Measurements from ENCODE around the gene PACRG.

The PACRG gene

GRCh38 chr6:163085426-163085825 lies 357.7 kb downstream of the PACRG start:
- Histone ChIP-seq H3K27me3 (ENCODE audit: control insufficient read depth, insufficient read depth, low read length) (no peaks in the 10 kb centered on the region), H3K4me1 (ENCODE audit: control insufficient read depth, insufficient read depth, low read length) (no peaks in the 10 kb centered on the region)

GRCh38 chr6:163085861-163086623 lies 358.3 kb downstream of the PACRG start:
- Histone ChIP-seq H3K36me3 (ENCODE audit: control insufficient read depth, insufficient read depth, low read length) (no peaks in the 10 kb centered on the region), H3K27me3 (ENCODE audit: control insufficient read depth, insufficient read depth, low read length) (no peaks in the 10 kb centered on the region), H3K9me3 (ENCODE audit: control insufficient read depth, low read length) (no peaks in the 10 kb centered on the region), H3K4me1 (ENCODE audit: control insufficient read depth, insufficient read depth, low read length) (no peaks in the 10 kb centered on the region), H3K4me3 (ENCODE audit: low read length) (no peak overlapping the region), H3K9ac (ENCODE audit: low read length) (no peak overlapping the region)

More at GRCh38 chr6:163085426-163085825, 357.7 kb downstream of the PACRG start:
- Histone ChIP-seq H3K4me3 (ENCODE audit: low read length) (no peak overlapping the region), H3K9ac (ENCODE audit: low read length) (no peak overlapping the region), H3K9me3 (ENCODE audit: control insufficient read depth, low read length) (no peaks in the 10 kb centered on the region), H3K36me3 (ENCODE audit: control insufficient read depth, insufficient read depth, low read length) (no peaks in the 10 kb centered on the region)

GRCh38 chr6:163086624-163086920 lies 358.8 kb downstream of the PACRG start:
- H3K4me3 ChIP-seq (ENCODE audit: low read length): no peak overlapping the region
- no peaks in the 10 kb centered on the region for H3K9me3 ChIP-seq (ENCODE audit: control insufficient read depth, low read length)
- H3K36me3 ChIP-seq (ENCODE audit: control insufficient read depth, insufficient read depth, low read length): no peaks in the 10 kb centered on the region
- H3K4me1 ChIP-seq (ENCODE audit: control insufficient read depth, insufficient read depth, low read length): no peaks in the 10 kb centered on the region
- H3K9ac ChIP-seq (ENCODE audit: low read length): no peak overlapping the region
- no peaks in the 10 kb centered on the region for H3K27me3 ChIP-seq (ENCODE audit: control insufficient read depth, insufficient read depth, low read length)

- H3K9me3 ChIP-seq (ENCODE audit: control insufficient read depth, low read length): no peaks in the 10 kb centered on the region
- H3K4me3 ChIP-seq (ENCODE audit: low read length): no peak overlapping the region
- no peaks in the 10 kb centered on the region for H3K27me3 ChIP-seq (ENCODE audit: control insufficient read depth, insufficient read depth, low read length)
- H3K36me3 ChIP-seq (ENCODE audit: control insufficient read depth, insufficient read depth, low read length): no peaks in the 10 kb centered on the region
- no peaks in the 10 kb centered on the region for H3K4me1 ChIP-seq (ENCODE audit: control insufficient read depth, insufficient read depth, low read length)
- no peak overlapping the region for H3K9ac ChIP-seq (ENCODE audit: low read length)
Observed at GRCh38 chr6:163087981-163088380, 360.2 kb downstream of the PACRG start.

GRCh38 chr6:163092876-163093275 lies 365.1 kb downstream of the PACRG start:
- Histone ChIP-seq H3K4me3 (ENCODE audit: low read length) (no peak overlapping the region), H3K27me3 (ENCODE audit: control insufficient read depth, insufficient read depth, low read length) (no peaks in the 10 kb centered on the region), H3K9me3 (ENCODE audit: control insufficient read depth, low read length) (no peaks in the 10 kb centered on the region), H3K9ac (ENCODE audit: low read length) (no peak overlapping the region), H3K36me3 (ENCODE audit: control insufficient read depth, insufficient read depth, low read length) (no peaks in the 10 kb centered on the region), H3K4me1 (ENCODE audit: control insufficient read depth, insufficient read depth, low read length) (no peaks in the 10 kb centered on the region)

GRCh38 chr6:163094881-163095280 lies 367.1 kb downstream of the PACRG start:
- Histone ChIP-seq H3K4me3 (ENCODE audit: low read length) (no peak overlapping the region), H3K36me3 (ENCODE audit: control insufficient read depth, insufficient read depth, low read length) (no peaks in the 10 kb centered on the region), H3K9ac (ENCODE audit: low read length) (no peak overlapping the region), H3K9me3 (ENCODE audit: control insufficient read depth, low read length) (no peaks in the 10 kb centered on the region), H3K4me1 (ENCODE audit: control insufficient read depth, insufficient read depth, low read length) (no peaks in the 10 kb centered on the region), H3K27me3 (ENCODE audit: control insufficient read depth, insufficient read depth, low read length) (no peaks in the 10 kb centered on the region)

GRCh38 chr6:163095401-163095800 lies 367.6 kb downstream of the PACRG start:
- no peaks in the 10 kb centered on the region for H3K9me3 ChIP-seq (ENCODE audit: control insufficient read depth, low read length)
- H3K4me3 ChIP-seq (ENCODE audit: low read length): no peak overlapping the region
- H3K36me3 ChIP-seq (ENCODE audit: control insufficient read depth, insufficient read depth, low read length): no peaks in the 10 kb centered on the region
- H3K27me3 ChIP-seq (ENCODE audit: control insufficient read depth, insufficient read depth, low read length): no peaks in the 10 kb centered on the region
- H3K4me1 ChIP-seq (ENCODE audit: control insufficient read depth, insufficient read depth, low read length): no peaks in the 10 kb centered on the region
- H3K9ac ChIP-seq (ENCODE audit: low read length): no peak overlapping the region

GRCh38 chr6:163098827-163099479 lies 371.2 kb downstream of the PACRG start:
- H3K4me1 ChIP-seq (ENCODE audit: control insufficient read depth, insufficient read depth, low read length): no peaks in the 10 kb centered on the region
- H3K27me3 ChIP-seq (ENCODE audit: control insufficient read depth, insufficient read depth, low read length): no peaks in the 10 kb centered on the region
- H3K4me3 ChIP-seq (ENCODE audit: low read length): no peak overlapping the region
- H3K9me3 ChIP-seq (ENCODE audit: control insufficient read depth, low read length): no peaks in the 10 kb centered on the region
- H3K36me3 ChIP-seq (ENCODE audit: control insufficient read depth, insufficient read depth, low read length): no peaks in the 10 kb centered on the region
- H3K9ac ChIP-seq (ENCODE audit: low read length): no peak overlapping the region

GRCh38 chr6:163099621-163100171 lies 371.9 kb downstream of the PACRG start:
- Histone ChIP-seq H3K4me1 (ENCODE audit: control insufficient read depth, insufficient read depth, low read length) (no peaks in the 10 kb centered on the region), H3K36me3 (ENCODE audit: control insufficient read depth, insufficient read depth, low read length) (no peaks in the 10 kb centered on the region), H3K9ac (ENCODE audit: low read length) (no peak overlapping the region), H3K27me3 (ENCODE audit: control insufficient read depth, insufficient read depth, low read length) (no peaks in the 10 kb centered on the region), H3K9me3 (ENCODE audit: control insufficient read depth, low read length) (no peaks in the 10 kb centered on the region), H3K4me3 (ENCODE audit: low read length) (no peak overlapping the region)

GRCh38 chr6:163100259-163100658 lies 372.5 kb downstream of the PACRG start:
- no peaks in the 10 kb centered on the region for H3K36me3 ChIP-seq (ENCODE audit: control insufficient read depth, insufficient read depth, low read length)
- no peak overlapping the region for H3K4me3 ChIP-seq (ENCODE audit: low read length)
- no peak overlapping the region for H3K9ac ChIP-seq (ENCODE audit: low read length)
- no peaks in the 10 kb centered on the region for H3K9me3 ChIP-seq (ENCODE audit: control insufficient read depth, low read length)
- no peaks in the 10 kb centered on the region for H3K27me3 ChIP-seq (ENCODE audit: control insufficient read depth, insufficient read depth, low read length)
- H3K4me1 ChIP-seq (ENCODE audit: control insufficient read depth, insufficient read depth, low read length): no peaks in the 10 kb centered on the region

- Histone ChIP-seq H3K4me1 (ENCODE audit: control insufficient read depth, insufficient read depth, low read length) (no peaks in the 10 kb centered on the region), H3K36me3 (ENCODE audit: control insufficient read depth, insufficient read depth, low read length) (no peaks in the 10 kb centered on the region), H3K4me3 (ENCODE audit: low read length) (no peak overlapping the region), H3K27me3 (ENCODE audit: control insufficient read depth, insufficient read depth, low read length) (no peaks in the 10 kb centered on the region), H3K9ac (ENCODE audit: low read length) (no peak overlapping the region), H3K9me3 (ENCODE audit: control insufficient read depth, low read length) (no peaks in the 10 kb centered on the region)
Observed at GRCh38 chr6:163113358-163113962, 385.7 kb downstream of the PACRG start.

- Histone ChIP-seq H3K36me3 (ENCODE audit: control insufficient read depth, insufficient read depth, low read length) (no peaks in the 10 kb centered on the region), H3K4me3 (ENCODE audit: low read length) (no peak overlapping the region), H3K4me1 (ENCODE audit: control insufficient read depth, insufficient read depth, low read length) (no peaks in the 10 kb centered on the region), H3K27me3 (ENCODE audit: control insufficient read depth, insufficient read depth, low read length) (no peaks in the 10 kb centered on the region), H3K9me3 (ENCODE audit: control insufficient read depth, low read length) (no peaks in the 10 kb centered on the region), H3K9ac (ENCODE audit: low read length) (no peak overlapping the region)
Observed at GRCh38 chr6:163118941-163119340, 391.2 kb downstream of the PACRG start.
